ENCODE results near the gene SLC17A1. TPM values are rescaled to one million over a fixed set of nuclear protein-coding genes. Genes with fewer than 3 reads are reported as not detected.

The SLC17A1 gene
- total and polyA plus RNA-seq, 2 of the 13 experiments (the other 11 are each of a cell fraction or from before 2014, with no cell fraction given): 0.09 to 2.1 TPM

- TF ChIP-seq HNF1A (IDR thresholded peaks at IDR 0.05; ENCODE audit: low read depth): peak; percentile 49; the same call in 1 of the 2 replicates
- TF ChIP-seq HNF1A (CRISPR knock-in tag; IDR thresholded peaks at IDR 0.05; ENCODE audit: borderline replicate concordance): no peak
- TF ChIP-seq FLYWCH1 (CRISPR knock-in tag; IDR thresholded peaks at IDR 0.05): no peak
- no peak for TF ChIP-seq RAD51 (IDR thresholded peaks at IDR 0.05; ENCODE audit: borderline replicate concordance)
- TF ChIP-seq FOXO1 (CRISPR knock-in tag; IDR thresholded peaks at IDR 0.05): no peak
- TF ChIP-seq ZNF333 (CRISPR knock-in tag; IDR thresholded peaks at IDR 0.05; ENCODE audit: borderline replicate concordance): no peak
- no peak for TF ChIP-seq ZFP62 (CRISPR knock-in tag; IDR thresholded peaks at IDR 0.05)
- TF ChIP-seq ZHX2 (IDR thresholded peaks at IDR 0.05; ENCODE audit: low read depth): no peak
- TF ChIP-seq ZHX2 (CRISPR knock-in tag; IDR thresholded peaks at IDR 0.05; ENCODE audit: borderline replicate concordance): 0 out of 2 replicates have a peak, but pooled peaks have one; percentile 48
- no peak for TF ChIP-seq HNRNPUL1 (IDR thresholded peaks at IDR 0.05; ENCODE audit: low read depth, low read length)
- TF ChIP-seq RBM22 (optimal IDR thresholded peaks at IDR 0.05; ENCODE audit: low read length): no peak
- TF ChIP-seq RBM39 (IDR thresholded peaks at IDR 0.05; ENCODE audit: low read depth, low read length, poor library complexity, severe bottlenecking): no peak
- TF ChIP-seq HOXA9 (CRISPR knock-in tag; IDR thresholded peaks at IDR 0.05; ENCODE audit: borderline replicate concordance): no peak
- TF ChIP-seq KLF11 (CRISPR knock-in tag; IDR thresholded peaks at IDR 0.05): no peak
- no peak for TF ChIP-seq THRA (CRISPR knock-in tag; IDR thresholded peaks at IDR 0.05; ENCODE audit: borderline replicate concordance)
- no peak for TF ChIP-seq ZNF329 (CRISPR knock-in tag; IDR thresholded peaks at IDR 0.05; ENCODE audit: low read depth)
- TF ChIP-seq GTF2F1 (IDR thresholded peaks at IDR 0.05; ENCODE audit: low read length): no peak
- TF ChIP-seq NFYB (CRISPR knock-in tag; IDR thresholded peaks at IDR 0.05): no peak
- TF ChIP-seq HOXA7 (CRISPR knock-in tag; IDR thresholded peaks at IDR 0.05): no peak
- TF ChIP-seq GATAD2A (CRISPR knock-in tag; IDR thresholded peaks at IDR 0.05): peak; percentile 93
- peak; percentile 53; the same call in 1 of the 2 replicates for TF ChIP-seq CREM (IDR thresholded peaks at IDR 0.05)
- no peak for TF ChIP-seq CREM (CRISPR knock-in tag; IDR thresholded peaks at IDR 0.05)
Observed at GRCh38 chr6:25863360-25863759, 31.5 kb upstream of the SLC17A1 start (continued).

All from HepG2 (cell line).